Ectodermal cell (in vitro differentiated cells): ENCODE data around the gene ASIC4.

Source experiments
- H3K27ac ChIP-seq: 2 replicates; pipeline ENCODE4 v1.7.0; 2013; ENCODE audit warnings: mild to moderate bottlenecking, low read depth, low read length; ENCODE audit not compliant: insufficient read depth, poor library complexity, severe bottlenecking
- H3K27me3 ChIP-seq: 2 replicates; pipeline ENCODE4 v1.7.0; 2013; ENCODE audit warnings: mild to moderate bottlenecking, low read length; ENCODE audit not compliant: insufficient read depth, control insufficient read depth, poor library complexity, severe bottlenecking
- H3K36me3 ChIP-seq: one replicate; pipeline ENCODE4 v1.7.0; 2013; ENCODE audit warnings: low read length; ENCODE audit not compliant: control insufficient read depth, insufficient read depth
- H3K4me1 ChIP-seq: one replicate; pipeline ENCODE4 v1.7.0; 2013; ENCODE audit warnings: low read length; ENCODE audit not compliant: control insufficient read depth, insufficient read depth
- H3K4me3 ChIP-seq: 2 replicates; pipeline ENCODE4 v1.7.0; 2013; ENCODE audit warnings: low read depth, low read length, control low read depth; ENCODE audit not compliant: insufficient read depth
- H3K9me3 ChIP-seq: 2 replicates; pipeline ENCODE4 v1.7.0; 2013; ENCODE audit warnings: mild to moderate bottlenecking, low read length, moderate library complexity; ENCODE audit not compliant: control insufficient read depth
- WGBS, 2 experiments: methylation state at CpG; one replicate each; pipeline ENCODE4 v1.1.7; 2013; ENCODE audit warnings: missing lambda C conversion rate in 2 of 2; 5-methylcytosine and 5-hydroxymethylcytosine counted together

ASIC4 gene

DNA sequence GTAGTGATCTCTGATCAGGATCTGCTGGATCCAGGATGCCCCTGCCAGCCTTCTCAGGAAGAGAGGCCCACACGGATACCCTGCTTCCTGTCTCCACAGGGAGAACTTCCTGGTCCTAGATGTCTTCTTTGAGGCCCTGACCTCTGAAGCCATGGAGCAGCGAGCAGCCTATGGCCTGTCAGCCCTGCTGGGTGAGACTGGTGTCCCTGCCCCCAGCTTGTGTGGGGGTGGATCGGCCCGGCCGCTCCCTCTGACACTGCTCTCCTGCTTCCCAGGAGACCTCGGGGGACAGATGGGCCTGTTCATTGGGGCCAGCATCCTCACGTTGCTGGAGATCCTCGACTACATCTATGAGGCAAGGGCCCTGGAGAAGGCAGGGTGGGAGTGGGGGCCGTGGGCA is 22.7 kb downstream of the ASIC4 start:
- Histone ChIP-seq H3K4me3 (no peak overlapping the region), H3K9me3 (no peaks in the 10 kb centered on the region), H3K36me3 (no peaks in the 10 kb centered on the region), H3K27ac (no peak overlapping the region), H3K4me1 (peaks cover 13% of the 10 kb centered on the region), H3K27me3 (peaks cover 3% of the 10 kb centered on the region)
- 80 to 85% methylated on average over 9 of the region's 9 CpGs for WGBS, 2 experiments

DNA sequence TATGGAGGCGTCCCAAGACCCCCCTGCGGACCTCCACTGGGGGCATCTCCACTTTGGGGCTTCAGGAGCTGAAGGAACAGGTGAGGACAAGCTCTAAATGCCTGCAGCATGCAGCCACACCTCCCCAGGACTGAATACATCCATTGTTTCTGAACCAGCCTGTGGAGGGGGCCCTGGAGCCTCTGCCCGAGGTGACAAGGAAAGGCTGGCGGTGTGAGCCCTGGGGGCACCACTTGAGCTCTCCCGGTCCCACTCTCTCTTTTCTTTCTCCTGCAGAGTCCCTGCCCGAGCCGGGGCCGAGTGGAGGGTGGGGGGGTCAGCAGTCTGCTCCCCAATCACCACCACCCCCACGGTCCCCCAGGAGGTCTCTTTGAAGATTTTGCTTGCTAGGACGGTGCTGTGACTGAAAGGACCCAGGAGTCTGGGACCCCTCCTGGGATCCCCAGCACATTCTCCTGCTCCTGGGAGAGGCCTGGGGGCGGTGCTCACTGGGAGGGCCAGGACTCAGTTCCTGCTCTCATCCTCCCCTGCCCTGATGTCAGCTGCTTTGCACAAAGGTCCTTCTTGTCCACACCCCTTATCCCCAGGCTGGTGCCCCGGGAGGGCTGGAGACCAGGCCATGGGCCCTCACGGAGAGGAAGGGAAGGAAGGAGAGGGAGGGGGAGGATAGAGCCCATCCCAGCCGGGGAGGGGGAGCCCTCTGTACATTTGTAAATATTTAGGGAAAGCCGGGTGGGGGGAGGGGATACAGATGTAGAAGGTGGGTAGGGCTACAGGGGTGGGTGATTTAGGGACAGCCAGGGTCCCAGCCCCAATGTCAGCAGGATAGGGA is 23.6 kb downstream of the ASIC4 start:
- Histone ChIP-seq H3K4me3 (no peak overlapping the region), H3K36me3 (no peaks in the 10 kb centered on the region), H3K27me3 (peaks cover 12% of the 10 kb centered on the region), H3K4me1 (peaks cover 18% of the 10 kb centered on the region), H3K9me3 (no peaks in the 10 kb centered on the region), H3K27ac (no peak overlapping the region)
- WGBS, 2 experiments, result 43 to 44% methylated on average over 14 of the region's 15 CpGs

DNA sequence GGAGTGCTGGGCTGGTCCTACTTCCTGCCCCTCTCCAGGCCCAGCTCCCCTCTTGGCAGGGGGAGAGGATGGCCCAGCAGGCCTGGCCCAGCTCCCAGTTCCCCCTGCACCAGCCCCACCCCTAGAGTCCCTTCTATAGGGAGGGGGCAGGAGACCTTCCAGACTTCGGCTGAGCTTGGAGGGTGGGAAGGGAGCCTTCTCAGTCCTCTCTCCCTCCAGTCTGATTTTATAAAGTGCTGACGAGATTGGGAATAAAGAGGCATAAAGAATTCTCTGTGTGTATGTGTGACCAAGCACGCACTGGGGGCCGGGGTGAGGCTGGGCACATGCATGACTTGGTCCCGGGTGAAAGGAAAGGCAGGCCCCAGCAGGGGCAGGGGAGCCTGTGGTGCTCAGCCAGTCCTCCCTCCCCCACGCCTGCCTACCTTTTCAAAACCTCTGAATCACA is 24.2 kb downstream of the ASIC4 start:
- peaks cover 19% of the 10 kb centered on the region for H3K4me1 ChIP-seq
- peaks cover 17% of the 10 kb centered on the region for H3K27me3 ChIP-seq
- 63 to 64% methylated on average over 6 of the region's 6 CpGs for WGBS, 2 experiments
- no peaks in the 10 kb centered on the region for H3K9me3 ChIP-seq
- H3K4me3 ChIP-seq, result no peak overlapping the region
- H3K36me3 ChIP-seq, result no peaks in the 10 kb centered on the region
- H3K27ac ChIP-seq, result no peak overlapping the region

DNA sequence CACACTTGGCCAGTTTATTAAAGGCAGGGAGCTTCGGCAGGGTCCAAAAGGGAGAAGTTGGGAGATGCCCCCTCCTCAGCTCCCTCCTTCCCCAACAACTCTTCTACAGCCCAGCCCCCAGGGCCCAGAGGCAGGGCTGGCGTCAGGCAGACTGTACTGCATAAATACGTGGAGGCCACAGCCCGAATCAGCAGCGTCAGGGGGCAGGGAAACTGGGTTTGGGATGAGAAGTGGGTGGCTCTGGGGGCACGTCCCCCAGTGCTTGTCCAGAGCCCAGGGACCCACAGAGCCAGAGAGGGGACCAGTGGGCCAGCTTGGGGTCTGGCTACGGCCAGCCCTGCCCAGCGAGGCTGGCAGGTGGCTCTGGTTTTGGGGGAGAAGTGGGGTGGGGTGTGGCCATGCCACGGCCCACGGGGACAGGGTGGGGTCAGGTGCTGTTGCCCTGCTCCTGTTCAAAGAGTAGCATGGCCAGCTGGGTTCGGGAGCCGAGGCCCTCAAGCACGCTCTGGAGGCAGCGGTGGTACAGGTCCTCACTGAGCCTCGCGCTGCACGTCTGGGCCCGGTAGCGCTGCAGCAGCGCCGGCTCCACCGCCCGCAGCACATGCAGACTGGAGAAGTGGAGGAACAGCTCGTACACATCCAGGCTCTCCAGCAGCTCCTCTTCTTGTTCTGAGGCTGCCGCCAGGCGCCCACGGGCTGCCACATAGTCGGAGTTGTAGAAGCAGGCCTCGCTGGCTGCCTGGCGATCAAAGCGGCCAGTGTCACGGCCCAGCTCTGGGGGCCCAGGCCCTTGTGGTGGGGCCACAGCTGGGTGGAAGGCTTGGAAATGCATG is 24.9 kb downstream of the ASIC4 start:
- Histone ChIP-seq H3K4me3 (no peak overlapping the region), H3K27ac (no peak overlapping the region), H3K27me3 (peaks cover 19% of the 10 kb centered on the region), H3K4me1 (peaks cover 20% of the 10 kb centered on the region), H3K9me3 (no peaks in the 10 kb centered on the region), H3K36me3 (no peaks in the 10 kb centered on the region)
- WGBS, 2 experiments, result 91 to 92% methylated on average over 32 of the region's 32 CpGs

DNA sequence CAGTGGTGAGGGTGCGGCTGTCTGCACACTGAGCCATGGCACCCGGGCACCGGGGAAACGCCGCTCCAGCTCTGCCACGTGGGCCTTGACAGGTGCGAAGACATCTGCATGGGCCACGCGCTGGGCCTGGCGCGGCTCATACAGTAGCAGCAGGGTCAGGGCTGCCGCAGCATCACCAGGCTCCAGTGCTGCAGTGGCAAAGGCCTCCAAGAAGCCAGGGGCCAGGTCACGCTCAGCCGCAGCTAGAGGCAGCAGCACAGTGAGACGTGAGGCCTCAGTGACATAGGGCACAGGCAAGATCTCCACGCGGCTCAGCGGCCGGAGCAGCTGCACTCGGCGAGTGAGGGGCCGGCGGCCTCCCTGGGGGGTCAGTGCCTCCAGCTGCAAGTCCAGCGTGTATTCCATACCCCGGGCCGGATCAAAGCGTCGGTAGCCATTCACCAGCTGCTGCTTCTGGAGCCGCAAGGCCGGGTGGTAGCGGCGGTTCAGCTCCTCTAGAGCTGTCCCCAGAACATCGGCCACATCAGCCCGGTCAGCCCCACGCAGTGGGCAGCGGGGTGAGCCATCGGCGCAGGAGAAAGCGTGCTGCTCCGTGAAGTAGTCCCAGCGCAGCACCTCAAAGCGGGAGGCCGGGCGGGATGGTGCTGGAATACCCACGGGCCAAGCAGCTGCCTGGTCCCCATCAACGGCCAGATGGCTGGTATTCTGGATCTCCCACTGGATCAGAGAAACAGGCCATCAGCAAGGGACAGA is 25.8 kb downstream of the ASIC4 start:
- WGBS, 2 experiments, result 95% methylated on average over 46 of the region's 46 CpGs
- Histone ChIP-seq H3K36me3 (no peaks in the 10 kb centered on the region), H3K9me3 (no peaks in the 10 kb centered on the region), H3K4me3 (no peak overlapping the region), H3K27ac (no peak overlapping the region), H3K4me1 (peaks cover 25% of the 10 kb centered on the region), H3K27me3 (peaks cover 29% of the 10 kb centered on the region)

DNA sequence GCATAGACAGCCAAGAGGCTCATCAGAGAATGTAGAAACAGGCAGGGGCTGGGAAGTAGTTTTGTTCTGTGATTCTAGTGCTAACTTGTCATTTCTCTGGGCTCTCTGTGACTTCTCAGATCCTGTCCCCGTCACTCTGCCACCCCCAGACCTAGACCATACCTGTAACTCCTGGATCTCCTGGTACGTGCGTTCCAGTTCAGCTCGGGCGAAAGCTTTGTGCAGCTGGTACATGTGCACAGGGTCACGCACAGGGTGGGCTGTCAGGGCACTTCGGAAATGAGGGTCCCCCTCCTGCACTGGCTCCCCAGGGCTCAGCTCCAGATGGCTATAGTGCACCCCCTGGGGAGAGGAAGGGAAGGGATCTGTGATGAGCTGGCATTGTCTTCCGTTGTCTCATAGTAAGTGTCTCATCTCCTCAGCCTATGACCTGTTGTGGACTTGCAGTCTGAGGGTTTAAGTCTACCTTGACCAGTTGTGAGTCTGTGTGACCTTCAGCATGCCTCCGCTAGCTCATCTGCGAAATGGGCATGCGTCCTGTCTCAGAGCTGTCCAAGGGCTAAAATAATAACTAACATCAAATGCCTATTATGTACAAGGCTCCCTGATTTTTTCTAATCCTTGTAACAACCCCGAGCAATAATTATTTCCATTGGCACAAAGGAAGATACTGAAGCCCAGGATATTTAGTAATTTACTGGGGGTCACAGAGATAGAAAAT is 26.7 kb downstream of the ASIC4 start:
- no peaks in the 10 kb centered on the region for H3K9me3 ChIP-seq
- no peak overlapping the region for H3K4me3 ChIP-seq
- peaks cover 34% of the 10 kb centered on the region for H3K27me3 ChIP-seq
- no peaks in the 10 kb centered on the region for H3K36me3 ChIP-seq
- WGBS, 2 experiments, result 93 to 95% methylated on average over 12 of the region's 12 CpGs
- peaks cover 25% of the 10 kb centered on the region for H3K4me1 ChIP-seq
- no peak overlapping the region for H3K27ac ChIP-seq

DNA sequence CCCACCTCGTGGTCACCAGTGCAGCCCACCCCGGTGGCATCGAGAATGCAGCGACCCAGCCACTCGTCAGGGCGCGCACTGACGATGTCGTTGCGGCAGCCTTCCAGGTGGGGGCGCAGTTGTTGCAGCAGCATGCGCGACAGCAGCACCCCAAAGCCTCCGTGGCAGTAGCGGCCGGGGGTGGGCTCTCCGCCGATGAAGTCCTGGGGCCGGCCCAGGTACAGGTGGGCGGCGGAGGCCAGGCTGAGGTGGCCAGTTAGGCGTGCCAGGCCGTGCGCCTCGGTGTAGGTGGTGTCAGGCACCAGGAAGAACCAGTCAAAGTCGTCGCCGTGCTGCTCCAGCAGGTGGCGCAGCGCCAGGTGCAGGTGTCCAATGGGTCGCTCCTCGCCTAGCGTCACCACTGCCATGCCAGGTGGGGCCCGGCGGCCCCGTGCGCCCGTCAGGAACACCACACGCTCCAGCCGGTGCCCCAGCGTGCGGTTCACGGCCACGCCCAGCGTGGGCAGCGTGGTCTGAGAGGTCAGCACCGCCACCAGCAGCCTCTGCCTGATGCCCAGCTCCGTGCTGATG is 27.4 kb downstream of the ASIC4 start:
- H3K4me3 ChIP-seq, result peak overlapping the region; percentile 43
- H3K27ac ChIP-seq, result no peak overlapping the region
- H3K27me3 ChIP-seq, result peaks cover 34% of the 10 kb centered on the region
- WGBS, 2 experiments, result 4 to 5% methylated on average over 48 of the region's 48 CpGs
- peaks cover 25% of the 10 kb centered on the region for H3K4me1 ChIP-seq
- no peaks in the 10 kb centered on the region for H3K9me3 ChIP-seq
- no peaks in the 10 kb centered on the region for H3K36me3 ChIP-seq

DNA sequence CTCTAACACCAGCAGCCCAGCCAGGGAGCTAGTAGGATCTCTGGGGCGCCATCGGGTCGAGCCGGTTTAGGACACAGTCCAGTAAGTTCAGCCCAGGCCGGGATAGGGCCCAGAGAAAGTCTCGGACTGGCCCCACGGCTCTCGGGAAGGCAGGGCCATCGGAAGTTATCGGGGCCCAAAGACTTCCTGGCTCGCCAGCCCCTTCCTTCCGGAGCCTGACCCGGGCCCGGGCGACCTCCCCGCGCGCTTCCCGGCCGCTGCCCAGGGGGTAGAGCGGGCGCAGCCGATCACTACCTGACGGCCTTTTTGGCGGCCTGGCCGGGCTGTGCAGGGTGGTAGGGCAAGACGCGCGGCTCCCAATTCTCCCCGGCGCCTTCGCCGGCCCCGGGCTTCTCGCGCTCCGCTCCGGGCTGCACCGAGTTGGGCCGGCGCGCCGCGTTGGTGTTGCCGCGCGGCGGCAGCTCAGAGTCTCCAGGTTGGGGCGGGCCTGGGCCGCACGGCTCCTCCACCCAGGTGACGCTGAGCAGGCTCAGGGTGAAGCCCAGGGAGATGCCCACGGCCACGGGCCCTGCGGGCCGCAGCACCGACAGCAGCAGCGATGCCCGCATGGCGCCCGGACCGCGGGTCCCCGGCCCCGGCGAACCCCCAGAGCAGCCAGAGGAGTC is 28.8 kb downstream of the ASIC4 start:
- H3K4me1 ChIP-seq, result peaks cover 23% of the 10 kb centered on the region
- H3K27me3 ChIP-seq, result peaks cover 34% of the 10 kb centered on the region
- H3K9me3 ChIP-seq, result no peaks in the 10 kb centered on the region
- peak overlapping the region; percentile 36 for H3K27ac ChIP-seq
- peak overlapping the region; percentile 80 for H3K4me3 ChIP-seq
- no peaks in the 10 kb centered on the region for H3K36me3 ChIP-seq
- WGBS, 2 experiments, result 1% methylated on average over 66 of the region's 66 CpGs
